ENCODE data around the gene TTC12. TPM values are rescaled to one million over a fixed set of nuclear protein-coding genes. Genes with fewer than 3 reads are reported as not detected.

Gene TTC12
- total and polyA plus RNA-seq, 9 of the 15 experiments (the other 6 are each of a cell fraction or from before 2014, with no cell fraction given), result 5.1 to 19.9 (median 13.4) TPM

- TF ChIP-seq NKRF (IDR thresholded peaks at IDR 0.05; ENCODE audit: borderline replicate concordance) (peak; percentile 97), YY1 (IDR thresholded peaks at IDR 0.05; ENCODE audit: borderline replicate concordance in 1 of 3, control insufficient read depth in 1 of 3, extremely low read depth in 1 of 3, insufficient read depth in 3 of 3, insufficient read length in 1 of 3, insufficient replicate concordance in 2 of 3, low read depth in 1 of 3, low read length in 2 of 3) (peak in 2 of 3 experiments; percentile 16 to 48), PCBP1 (IDR thresholded peaks at IDR 0.05; ENCODE audit: low read depth, low read length, poor library complexity, severe bottlenecking) (peak; percentile 39), ZBTB7A (IDR thresholded peaks at IDR 0.05; ENCODE audit: borderline replicate concordance, control insufficient read depth, low read depth, low read length) (peak; percentile 67; the same call in 1 of the 2 replicates), PHF20 (IDR thresholded peaks at IDR 0.05; ENCODE audit: partially characterized antibody) (peak; percentile 44), ZNF512 (tag; IDR thresholded peaks at IDR 0.05) (no peak), LCOR (CRISPR knock-in tag; IDR thresholded peaks at IDR 0.05) (0 out of 2 replicates have a peak, but pooled peaks have one; percentile 43), BHLHE40 (IDR thresholded peaks at IDR 0.05; ENCODE audit: low read length) (0 out of 2 replicates have a peak, but pooled peaks have one; percentile 19), XRCC3 (IDR thresholded peaks at IDR 0.05) (no peak), RBFOX2 (IDR thresholded peaks at IDR 0.05; ENCODE audit: low read depth, low read length) (peak; percentile 77), TAF1 (IDR thresholded peaks at IDR 0.05; ENCODE audit: control insufficient read depth, extremely low read depth, insufficient read depth, low read length, severe bottlenecking) (peak; percentile 49), CREM (IDR thresholded peaks at IDR 0.05; ENCODE audit: low read depth) (peak; percentile 33; the same call in 1 of the 2 replicates), POLR2A (conservative IDR thresholded peaks at IDR 0.05) (peak; percentile 72), ZNF354B (CRISPR knock-in tag; IDR thresholded peaks at IDR 0.05) (no peak), CXXC5 (CRISPR knock-in tag; IDR thresholded peaks at IDR 0.05) (peak; percentile 69)
- TF ChIP-seq, protein P1, sequence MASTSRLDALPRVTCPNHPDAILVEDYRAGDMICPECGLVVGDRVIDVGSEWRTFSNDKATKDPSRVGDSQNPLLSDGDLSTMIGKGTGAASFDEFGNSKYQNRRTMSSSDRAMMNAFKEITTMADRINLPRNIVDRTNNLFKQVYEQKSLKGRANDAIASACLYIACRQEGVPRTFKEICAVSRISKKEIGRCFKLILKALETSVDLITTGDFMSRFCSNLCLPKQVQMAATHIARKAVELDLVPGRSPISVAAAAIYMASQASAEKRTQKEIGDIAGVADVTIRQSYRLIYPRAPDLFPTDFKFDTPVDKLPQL (IDR thresholded peaks at IDR 0.05; ENCODE audit: extremely low read depth, insufficient read length), result no peak
- TF ChIP-seq, protein P2, sequence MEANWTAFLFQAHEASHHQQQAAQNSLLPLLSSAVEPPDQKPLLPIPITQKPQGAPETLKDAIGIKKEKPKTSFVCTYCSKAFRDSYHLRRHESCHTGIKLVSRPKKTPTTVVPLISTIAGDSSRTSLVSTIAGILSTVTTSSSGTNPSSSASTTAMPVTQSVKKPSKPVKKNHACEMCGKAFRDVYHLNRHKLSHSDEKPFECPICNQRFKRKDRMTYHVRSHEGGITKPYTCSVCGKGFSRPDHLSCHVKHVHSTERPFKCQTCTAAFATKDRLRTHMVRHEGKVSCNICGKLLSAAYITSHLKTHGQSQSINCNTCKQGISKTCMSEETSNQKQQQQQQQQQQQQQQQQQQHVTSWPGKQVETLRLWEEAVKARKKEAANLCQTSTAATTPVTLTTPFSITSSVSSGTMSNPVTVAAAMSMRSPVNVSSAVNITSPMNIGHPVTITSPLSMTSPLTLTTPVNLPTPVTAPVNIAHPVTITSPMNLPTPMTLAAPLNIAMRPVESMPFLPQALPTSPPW (CRISPR knock-in tag; IDR thresholded peaks at IDR 0.05), result peak; percentile 61; the same call in 1 of the 2 replicates
- TF ChIP-seq, protein P3, sequence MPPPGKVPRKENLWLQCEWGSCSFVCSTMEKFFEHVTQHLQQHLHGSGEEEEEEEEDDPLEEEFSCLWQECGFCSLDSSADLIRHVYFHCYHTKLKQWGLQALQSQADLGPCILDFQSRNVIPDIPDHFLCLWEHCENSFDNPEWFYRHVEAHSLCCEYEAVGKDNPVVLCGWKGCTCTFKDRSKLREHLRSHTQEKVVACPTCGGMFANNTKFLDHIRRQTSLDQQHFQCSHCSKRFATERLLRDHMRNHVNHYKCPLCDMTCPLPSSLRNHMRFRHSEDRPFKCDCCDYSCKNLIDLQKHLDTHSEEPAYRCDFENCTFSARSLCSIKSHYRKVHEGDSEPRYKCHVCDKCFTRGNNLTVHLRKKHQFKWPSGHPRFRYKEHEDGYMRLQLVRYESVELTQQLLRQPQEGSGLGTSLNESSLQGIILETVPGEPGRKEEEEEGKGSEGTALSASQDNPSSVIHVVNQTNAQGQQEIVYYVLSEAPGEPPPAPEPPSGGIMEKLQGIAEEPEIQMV (tag; conservative IDR thresholded peaks at IDR 0.05; ENCODE audit: low read depth), result no peak
Measured at GRCh38 chr11:113314389-113315301, at the start of gene TTC12 (continued).
